Hematopoietic multipotent progenitor cell treated with erythropoietin and hydrocortisone succinate and interleukin-3 and kit ligand, for 4 days (in vitro differentiated cells): ENCODE data around the gene KIF1B.
"Not testable (repeated sequence)": the region's sequence is repeated elsewhere in the genome, so short reads cannot be mapped to it uniquely, and the experiment has no call there.

ENCODE experiments used
- DNase-seq: peaks from one replicate; pipeline ENCODE4 v3.0.0-alpha.2; 2015

KIF1B gene

DNA sequence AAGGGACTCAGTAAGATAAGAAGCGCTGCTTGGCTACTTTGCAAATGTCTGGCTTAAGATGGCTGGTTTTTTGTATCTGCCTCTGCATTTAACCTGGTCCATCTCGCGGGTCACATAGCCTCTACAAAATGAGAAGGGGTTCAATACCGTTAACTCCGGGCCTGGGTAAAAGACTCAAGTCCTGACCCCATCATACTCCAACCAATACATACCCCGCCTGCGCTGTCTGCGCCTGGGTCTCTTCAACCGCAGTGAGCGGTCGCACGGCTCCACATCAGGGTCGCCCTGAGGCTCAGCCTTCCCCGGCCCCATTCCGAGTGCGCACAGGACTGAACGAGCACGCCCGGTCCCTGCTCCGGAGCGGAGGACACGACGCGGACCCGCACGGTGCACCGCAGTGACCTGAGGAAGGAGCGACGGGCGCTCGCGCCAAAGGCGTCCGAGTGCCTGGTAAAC is 187.9 kb downstream of the KIF1B start:
- DNase-seq: no peak

DNA sequence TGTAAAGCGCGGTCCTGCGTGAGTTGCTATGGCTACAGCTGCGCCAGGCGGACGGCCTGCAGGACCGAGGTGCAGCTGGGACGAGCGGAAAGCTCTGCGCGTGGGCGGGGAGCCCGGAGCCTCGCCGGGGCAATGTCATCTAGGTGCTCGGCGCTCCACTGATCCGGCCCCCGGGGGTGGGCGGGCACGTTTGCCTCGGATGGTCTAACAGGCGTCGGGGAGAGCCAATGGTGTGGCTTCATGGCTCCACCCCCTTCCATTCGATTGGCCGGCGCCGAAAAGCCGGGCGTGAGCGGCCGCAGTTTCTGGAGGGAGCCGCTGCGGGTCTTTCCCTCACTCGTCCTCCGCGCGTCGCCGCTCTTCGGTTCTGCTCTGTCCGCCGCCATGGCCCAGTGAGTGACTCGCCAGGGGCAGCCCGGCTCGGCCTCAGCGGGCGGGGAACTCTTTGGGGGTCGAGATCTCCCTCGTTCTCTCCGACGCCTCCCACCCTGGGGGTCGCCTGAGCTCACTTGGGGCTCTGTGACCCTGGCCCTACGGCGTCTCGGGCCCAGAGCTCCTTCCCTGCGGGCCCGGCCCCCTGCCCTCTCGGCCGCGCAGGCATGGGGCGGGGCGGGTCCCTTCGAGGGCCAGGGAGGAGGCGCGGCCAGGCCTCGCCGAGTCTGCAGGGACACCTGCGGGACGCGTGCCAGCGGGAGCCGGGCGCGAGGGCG is 188.5 kb downstream of the KIF1B start, which contains the start of gene PGD:
Gene PGD (plus strand): TSS at position 331 of the 710 bp plus-strand sequence. CDS start 54 bp downstream, at position 385.
- peak; percentile 100 for DNase-seq

DNA sequence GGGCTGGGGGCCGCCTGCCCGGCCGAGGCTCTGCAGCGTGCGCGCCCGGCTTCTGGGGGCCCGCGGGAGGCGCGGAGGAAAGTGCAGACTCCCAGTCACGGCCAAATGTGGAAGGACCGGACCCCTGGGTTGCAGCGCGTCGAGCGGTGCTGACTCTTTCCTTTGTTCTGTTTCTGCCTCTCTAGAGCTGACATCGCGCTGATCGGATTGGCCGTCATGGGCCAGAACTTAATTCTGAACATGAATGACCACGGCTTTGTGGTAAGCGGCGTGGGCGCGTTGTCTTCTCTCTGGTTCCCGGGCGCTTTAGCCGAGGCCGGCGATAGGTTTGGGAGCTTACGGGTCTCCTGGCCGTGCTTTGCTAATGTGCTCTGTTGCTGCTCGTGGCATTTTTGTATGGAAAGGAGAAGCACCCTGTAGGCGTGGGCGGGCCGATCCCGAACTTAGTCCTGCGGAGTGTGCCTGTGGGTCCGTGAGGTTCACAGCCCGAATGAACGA is 189.1 kb downstream of the KIF1B start:
- DNase-seq: peak; percentile 47

DNA sequence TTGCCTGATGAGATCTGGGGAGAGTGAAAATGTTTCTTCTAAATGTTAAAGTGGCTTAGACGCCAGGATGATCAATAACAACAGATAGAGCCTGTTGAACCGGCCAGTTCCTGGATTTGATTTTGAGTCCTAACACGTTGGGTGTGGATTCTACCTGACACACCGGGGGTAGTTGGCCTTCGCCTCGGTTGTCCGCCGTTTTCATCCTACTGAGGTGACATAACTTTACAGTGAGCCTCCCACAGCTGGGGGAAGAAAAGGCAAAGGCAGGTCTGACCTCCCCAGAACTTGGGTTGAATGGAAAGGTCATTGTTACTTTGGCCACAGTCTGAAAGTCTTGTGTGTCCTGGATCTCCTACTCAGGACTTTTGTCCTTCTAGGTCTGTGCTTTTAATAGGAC is 189.6 kb downstream of the KIF1B start:
- no peak for DNase-seq

DNA sequence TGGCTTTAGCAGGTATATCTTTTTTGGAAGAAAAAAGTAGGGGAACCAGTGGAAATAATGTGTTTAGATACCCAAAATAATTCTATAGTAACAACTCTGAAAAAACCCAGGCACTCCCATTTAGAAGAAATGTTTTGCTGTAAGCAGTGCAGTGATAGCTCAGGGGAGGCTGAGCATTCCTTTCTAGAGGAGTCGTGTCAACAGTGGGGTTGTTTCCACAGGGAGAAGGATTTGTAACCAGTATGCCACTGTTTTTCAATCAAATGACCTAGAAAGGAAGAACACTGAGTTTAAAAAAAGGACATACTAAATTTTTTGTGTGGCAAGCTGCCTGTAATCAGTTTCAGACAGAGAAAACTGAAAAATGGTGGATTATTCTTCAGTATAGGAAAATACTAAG is 190.9 kb downstream of the KIF1B start:
- no peak for DNase-seq

DNA sequence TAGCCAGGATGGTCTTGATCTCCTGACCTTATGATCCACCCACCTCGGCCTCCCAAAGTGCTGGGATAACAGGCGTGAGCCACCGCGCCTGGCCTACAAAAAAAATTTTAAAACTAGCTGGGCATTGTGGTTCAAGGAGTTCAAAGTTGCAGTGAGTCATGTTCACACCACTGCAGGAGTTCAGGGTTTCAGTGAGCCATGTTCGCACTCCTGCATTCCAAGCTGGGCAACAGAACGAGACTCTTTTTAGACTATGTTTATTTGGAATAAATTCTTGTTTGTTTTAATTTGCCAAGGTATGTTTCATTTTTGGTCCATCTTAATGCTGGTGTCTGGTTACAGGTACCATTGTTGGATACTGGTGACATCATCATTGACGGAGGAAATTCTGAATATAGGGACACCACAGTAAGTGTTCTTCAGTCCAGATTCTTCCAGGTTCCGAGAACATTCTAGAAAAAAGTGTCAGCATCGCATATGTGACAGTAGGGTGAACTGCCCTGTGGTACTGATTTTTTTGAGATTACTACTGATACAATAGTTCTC is 192.4 kb downstream of the KIF1B start:
- no peak for DNase-seq

DNA sequence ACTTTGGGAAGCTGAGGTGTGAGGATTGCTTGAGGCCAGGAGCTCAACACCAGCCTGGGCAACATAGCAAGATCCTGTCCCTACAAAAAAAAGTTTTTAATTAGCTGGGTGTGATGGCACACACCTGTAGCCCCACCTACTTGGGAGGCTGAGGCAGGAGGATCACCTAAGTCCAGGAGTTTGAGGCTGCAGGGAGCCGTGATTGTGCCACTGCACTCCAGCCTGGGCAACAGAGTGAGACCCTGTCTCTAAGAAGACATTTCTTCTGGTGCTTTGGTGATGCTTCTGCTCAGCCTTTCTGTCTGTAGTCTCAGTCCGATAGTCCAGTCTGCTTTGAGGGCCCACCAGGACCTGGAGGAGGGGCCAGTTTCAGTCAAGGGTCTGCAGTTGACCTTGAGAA is 196.8 kb downstream of the KIF1B start:
- no peak for DNase-seq

DNA sequence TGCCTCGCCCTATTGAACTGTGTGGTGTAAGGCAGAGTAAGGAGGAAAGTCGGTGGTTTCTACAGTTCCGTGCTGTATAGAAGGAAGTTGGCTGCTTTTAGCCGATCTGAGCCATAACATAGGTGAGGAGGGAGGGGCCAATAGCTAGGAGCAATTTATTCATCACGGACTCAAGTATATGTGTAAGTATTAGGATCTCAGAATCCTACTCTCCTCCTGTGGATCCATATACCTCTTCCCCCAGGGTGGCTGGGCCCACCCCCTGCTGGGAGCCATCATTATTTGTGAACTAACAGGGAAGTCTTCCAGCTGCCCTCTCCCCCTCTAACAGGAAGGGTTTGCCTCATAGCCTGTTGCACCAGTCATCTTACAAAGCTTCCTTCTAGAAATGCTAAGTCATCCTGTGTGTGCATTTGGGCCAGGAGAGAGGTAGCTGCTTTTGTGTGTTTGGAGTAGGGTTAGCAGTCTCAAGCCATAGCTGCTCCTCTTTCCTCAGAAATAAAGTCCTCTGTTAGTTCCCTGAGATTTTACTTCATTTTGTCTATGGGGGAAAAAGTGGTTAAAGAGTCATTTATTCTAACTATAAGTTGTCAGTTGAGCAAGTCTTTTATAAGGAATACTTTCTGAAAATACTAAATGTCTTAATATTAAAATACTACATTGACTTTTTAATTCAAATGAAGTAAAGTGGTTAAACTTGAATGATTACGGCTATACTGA is 205.0 kb downstream of the KIF1B start:
- peak; percentile 95 for DNase-seq

DNA sequence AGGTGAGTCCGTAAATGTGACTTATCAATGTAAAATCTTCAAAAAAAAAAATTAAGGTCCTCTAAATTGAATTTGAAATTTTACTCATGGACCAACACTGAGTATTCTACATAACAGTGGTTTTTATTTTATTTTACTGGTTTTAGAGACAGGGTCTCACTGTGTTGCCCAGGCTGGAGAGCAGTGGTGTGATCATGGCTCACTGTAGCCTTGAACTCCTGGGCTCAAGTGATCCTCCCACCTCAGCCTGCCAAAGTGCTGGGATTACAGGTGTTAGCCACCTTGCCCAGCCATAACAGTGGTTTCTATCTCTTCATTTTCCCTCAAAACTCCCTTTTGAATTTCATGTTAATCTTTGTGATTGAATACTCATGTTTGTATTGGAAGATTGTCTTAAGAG is 205.6 kb downstream of the KIF1B start:
- DNase-seq: not testable (repeated sequence)

DNA sequence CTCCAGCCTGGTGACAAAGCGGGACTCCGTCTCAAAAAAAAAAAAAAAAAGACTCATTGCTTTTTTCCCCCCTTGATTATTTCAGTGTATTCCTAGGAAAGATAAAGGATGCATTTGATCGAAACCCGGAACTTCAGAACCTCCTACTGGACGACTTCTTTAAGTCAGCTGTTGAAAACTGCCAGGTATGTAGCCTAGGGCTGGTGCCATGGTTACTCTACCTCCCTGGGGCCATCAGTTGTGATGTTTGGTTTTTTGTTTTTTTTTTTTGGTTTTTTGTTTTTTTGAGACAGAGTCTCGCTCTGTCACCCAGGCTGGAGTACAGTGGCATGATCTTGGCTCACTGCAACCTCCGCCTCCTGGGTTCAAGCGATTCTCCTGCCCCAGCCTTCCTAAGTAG is 208.4 kb downstream of the KIF1B start:
- not testable (repeated sequence) for DNase-seq

DNA sequence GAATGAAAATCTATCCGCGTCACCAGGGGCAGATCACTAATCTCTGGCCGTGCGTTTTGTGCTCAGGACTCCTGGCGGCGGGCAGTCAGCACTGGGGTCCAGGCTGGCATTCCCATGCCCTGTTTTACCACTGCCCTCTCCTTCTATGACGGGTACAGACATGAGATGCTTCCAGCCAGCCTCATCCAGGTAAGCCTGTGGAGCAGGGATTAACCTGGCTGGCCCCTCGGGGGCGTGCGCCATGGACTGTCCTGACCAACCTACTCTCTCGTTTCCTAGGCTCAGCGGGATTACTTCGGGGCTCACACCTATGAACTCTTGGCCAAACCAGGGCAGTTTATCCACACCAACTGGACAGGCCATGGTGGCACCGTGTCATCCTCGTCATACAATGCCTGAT is 209.0 kb downstream of the KIF1B start:
- DNase-seq: no peak

DNA sequence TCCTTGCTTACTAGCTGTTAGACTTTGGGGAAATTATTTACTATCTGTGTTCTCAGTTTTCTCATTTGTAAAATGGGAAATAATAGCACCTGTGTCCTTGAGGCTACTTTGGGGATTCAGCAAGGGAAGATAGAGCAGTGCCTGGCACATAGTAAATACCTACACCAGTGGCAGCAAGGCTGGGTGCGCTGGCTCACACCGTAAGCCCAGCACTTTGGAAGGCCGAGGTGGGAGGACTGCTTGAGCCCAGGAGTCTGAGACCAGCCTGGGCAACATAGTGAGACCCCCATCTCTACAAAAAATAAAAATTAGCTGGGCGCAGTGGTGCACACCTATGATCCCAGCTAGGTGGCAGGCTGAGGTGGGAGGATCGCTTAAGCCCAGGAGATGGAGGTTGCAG is 211.3 kb downstream of the KIF1B start:
- DNase-seq: no peak

DNA sequence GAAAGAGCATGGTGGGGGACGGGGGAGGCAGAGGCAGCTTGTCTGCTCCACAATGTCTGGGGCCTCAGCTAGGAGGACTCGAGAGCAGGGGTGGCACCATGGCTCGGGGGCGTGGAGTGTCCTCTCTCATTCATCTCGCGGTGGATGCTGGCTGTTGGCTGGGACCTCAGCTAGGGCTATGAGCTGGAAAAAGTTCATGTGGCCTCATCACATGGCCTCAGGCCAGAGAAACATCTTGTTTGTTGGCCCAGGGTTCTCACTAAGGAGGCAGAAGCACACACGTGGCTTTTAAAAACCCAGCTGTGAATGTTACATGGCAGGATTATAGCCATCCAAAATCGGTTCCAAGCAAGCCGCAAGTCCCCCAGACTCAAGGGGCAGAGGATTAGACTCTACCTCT is 213.7 kb downstream of the KIF1B start:
- DNase-seq: no peak

DNA sequence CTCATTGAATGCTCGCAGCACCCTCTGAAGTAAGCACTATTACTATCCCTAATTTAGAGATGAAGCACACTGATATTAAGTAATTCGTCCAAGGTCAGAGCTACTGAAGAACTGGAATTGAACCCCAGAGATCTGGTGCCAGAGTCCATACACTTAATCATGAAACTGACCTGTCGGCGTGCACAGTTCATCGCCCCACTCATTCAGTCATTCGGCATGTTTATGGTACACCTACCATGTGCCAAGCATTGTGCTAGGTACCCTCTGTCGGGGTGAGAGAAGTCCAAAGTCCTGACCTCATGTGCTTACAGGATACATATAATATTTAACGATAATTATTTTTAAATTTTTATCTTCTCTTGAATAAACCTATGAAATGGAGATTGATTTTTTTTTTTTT is 214.3 kb downstream of the KIF1B start:
- no peak for DNase-seq

DNA sequence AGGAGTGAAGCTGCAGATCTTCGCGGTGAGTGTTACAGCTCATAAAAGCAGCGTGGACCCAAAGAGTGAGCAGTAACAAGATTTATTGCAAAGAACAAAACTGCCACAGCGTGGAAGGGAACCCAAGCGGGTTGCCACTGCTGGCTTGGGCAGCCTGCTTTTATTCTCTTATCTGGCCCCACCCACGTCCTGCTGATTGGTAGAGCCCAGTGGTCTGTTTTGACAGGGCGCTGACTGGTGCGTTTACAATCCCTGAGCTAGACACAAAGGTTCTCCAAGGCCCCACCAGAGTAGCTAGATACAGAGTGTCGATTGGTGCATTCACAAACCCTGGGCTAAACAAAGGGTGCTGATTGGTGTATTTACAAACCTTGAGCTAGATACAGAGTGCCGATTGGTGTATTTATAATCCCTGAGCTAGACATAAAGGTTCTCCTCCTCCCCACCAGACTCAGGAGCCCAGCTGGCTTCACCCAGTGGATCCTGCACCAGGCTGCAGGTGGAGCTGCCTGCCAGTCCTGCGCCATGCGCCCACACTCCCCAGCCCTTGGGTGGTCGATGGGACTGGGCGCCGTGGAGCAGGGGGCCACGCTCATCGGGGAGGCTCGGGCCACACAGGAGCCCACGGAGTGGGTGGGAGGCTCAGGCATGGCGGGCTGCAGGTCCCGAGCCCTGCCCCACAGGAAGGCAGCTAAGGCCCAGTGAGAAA is 215.6 kb downstream of the KIF1B start:
- peak; percentile 43 for DNase-seq

DNA sequence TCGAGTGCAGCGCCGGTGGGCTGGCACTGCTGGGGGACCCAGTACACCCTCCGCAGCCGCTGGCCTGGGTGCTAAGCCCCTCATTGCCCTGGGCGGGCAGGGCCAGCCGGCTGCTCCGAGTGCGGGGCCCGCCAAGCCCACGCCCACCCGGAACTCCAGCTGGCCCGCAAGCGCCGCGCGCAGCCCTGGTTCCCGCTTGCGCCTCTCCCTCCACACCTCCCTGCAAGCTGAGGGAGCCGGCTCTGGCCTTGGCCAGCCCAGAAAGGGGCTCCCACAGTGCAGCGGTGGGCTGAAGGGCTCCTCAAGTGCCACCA is 216.1 kb downstream of the KIF1B start:
- not testable (repeated sequence) for DNase-seq

DNA sequence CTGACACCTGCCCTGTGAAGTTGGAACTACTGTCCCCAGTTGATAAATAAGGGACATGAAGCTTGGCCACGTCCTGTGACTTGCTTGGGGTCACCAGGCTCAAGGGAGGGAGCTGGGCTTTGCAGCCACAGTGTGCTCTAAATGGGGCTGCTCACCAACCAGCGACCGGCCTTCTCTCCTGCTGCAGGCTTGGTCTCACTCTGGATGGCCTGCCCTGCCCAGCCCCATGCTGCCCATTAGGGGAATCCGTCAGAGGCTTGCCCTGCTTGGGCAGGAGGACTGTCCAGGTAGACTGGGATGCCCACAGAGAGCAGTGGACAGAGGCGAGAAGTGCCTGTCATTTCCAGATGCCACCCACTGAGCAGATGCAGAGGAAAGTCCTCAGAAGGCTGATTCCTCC is 218.6 kb downstream of the KIF1B start:
- DNase-seq: no peak

DNA sequence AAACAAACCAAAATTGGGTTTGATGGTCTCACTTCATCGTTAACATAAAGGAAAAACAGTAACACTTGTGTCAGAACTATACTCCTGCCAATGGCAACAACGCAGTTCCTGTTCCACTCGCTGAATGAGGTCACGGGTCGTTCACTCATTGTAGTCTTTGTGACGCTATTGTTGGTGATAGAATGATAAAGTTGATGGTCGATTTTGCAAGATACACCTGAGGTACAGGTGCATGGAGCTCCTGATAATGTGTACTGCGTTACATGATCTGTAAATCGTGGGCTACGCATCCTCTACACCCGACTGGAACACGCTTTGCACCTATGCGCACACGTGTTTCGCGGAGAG is 219.5 kb downstream of the KIF1B start:
- DNase-seq: peak; percentile 49

DNA sequence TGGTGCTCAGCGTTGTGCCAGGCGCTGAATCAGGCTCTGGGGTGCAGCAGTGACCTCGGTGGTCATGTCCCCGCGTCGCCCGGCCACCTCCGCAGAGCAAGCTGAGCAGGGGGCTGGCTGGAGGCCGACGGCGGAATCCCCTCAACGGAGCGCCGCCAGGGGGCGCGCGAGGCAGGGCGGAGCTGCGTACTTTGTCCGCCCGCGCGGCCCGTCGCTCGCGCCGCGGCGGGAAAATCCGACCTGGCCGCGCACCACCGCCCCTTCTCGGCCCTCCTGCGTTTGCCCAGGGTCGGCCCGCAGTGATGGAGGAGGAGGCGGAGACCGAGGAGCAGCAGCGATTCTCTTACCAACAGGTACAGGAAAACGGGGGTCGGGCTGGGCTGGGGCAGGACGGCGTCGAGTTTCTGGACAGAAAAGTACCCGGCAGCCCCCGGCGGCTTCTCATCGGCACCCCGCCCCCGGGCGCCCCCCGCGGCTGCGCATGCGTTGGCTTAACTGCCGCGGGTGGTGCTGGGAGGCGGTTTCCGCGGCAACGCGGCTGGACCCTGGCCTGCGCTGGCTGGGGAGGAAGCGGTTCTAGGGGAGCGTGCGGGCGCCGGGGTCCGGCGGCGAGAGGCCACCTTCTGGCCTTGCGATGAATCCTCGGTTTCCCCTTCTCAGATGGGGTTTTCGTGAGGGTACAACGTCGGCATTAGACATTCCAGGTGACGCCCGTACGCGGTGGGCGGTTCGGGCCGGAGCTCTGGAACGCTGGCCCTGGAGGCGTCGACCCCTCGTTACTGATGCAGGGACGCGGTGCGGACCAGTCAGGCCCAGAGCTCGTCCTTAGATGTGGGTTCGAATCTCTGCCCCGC is 220.1 kb downstream of the KIF1B start, which contains the start of gene CENPS:
Gene CENPS (plus strand): TSS at position 218 of the 854 bp plus-strand sequence. CDS start 85 bp downstream, at position 303.
- peak; percentile 96 for DNase-seq
